GM12878 (cell line): ENCODE results near the gene CSRP3.

Experiments used
- ATF2 ChIP-seq: IDR thresholded peaks from 2 replicates; pipeline ENCODE4 v1.6.1; 2012; ENCODE audit warnings: low read length, inconsistent platforms
- CTCF ChIP-seq, 3 experiments: IDR thresholded peaks in 2 of 3; conservative IDR thresholded peaks in 1 of 3; 2 replicates each; pipeline ENCODE4 v1.5.1; 2011; ENCODE audit warnings: low read depth in 3 of 3, low read length in 3 of 3, mild to moderate bottlenecking in 3 of 3, control low read depth in 2 of 3, moderate library complexity in 2 of 3, inconsistent platforms in 1 of 3, mixed read lengths in 1 of 3; ENCODE audit not compliant: control insufficient read depth in 2 of 3, insufficient read depth in 1 of 3; ENCODE audit errors: extremely low read depth in 1 of 3
- REST ChIP-seq: IDR thresholded peaks from 2 replicates; pipeline ENCODE4 v1.6.1; 2012; ENCODE audit warnings: mild to moderate bottlenecking, low read depth, low read length
- SP1 ChIP-seq: IDR thresholded peaks from one replicate; pipeline ENCODE4 v1.6.1; 2011; ENCODE audit warnings: low read depth, low read length
- USF2 ChIP-seq: IDR thresholded peaks from 2 replicates; pipeline ENCODE4 v1.6.1; 2011; ENCODE audit warnings: low read depth, low read length, improper control_type of control experiment, borderline replicate concordance
- ZNF274 ChIP-seq: IDR thresholded peaks from one replicate; pipeline ENCODE4 v1.8.0; 2011; ENCODE audit not compliant: insufficient read length, insufficient read depth

- no peak for TF ChIP-seq ATF2
- TF ChIP-seq USF2: no peak
- TF ChIP-seq CTCF (IDR thresholded peaks at IDR 0.05 in 2 of 3, conservative IDR thresholded peaks at IDR 0.05 in 1 of 3; ENCODE audit: control insufficient read depth in 2 of 3, extremely low read depth in 1 of 3, insufficient read depth in 1 of 3, low read depth in 3 of 3, low read length in 3 of 3): no peak
- TF ChIP-seq REST: no peak
- TF ChIP-seq ZNF274: no peak
- TF ChIP-seq SP1: no peak
Measured at GRCh38 chr11:19229671-19230070, 27.9 kb upstream of the CSRP3 start.
